ENCODE measurements around the gene LRMDA.

DNA sequence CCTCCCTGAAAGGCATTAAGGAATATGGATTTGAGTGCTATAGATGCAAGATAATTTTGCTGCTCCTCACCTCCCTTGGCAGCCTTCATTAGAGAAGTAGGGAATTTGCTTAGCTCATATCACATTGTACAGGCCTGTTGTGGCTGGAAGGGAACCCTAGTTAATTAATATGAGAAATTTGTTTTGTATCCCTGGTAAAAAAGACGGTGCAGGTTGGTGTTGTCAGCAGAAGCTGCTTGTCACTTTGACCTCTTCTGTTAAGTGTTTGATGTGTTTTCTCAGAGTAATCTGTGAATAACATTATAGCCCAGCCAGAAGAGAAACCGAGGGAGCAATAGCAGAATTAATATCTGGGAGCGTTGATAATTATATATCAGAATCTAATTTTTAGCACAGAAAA lies 278.4 kb downstream of the LRMDA start:
- no peak for TF ChIP-seq CTCF (IDR thresholded peaks at IDR 0.05)
- no peak for TF ChIP-seq POLR2A (IDR thresholded peaks at IDR 0.05)
- no peak for TF ChIP-seq EP300 (IDR thresholded peaks at IDR 0.05; ENCODE audit: low read depth)

Data from transverse colon (tissue), 3 donors.